SJSA1 (cell line): ENCODE data around the gene CDCA7. TPM values are rescaled to one million over a fixed set of nuclear protein-coding genes. Genes with fewer than 3 reads are reported as not detected.
A peak's percentile ranks its signal among the peaks of the same experiment; 100 is the strongest.
"Not testable (repeated sequence)": the region's sequence is repeated elsewhere in the genome, so short reads cannot be mapped to it uniquely, and the experiment has no call there.

ENCODE experiments used
- DNase-seq, 2 experiments: peaks; one replicate each; pipeline ENCODE4 v3.0.0-alpha.2; 2015 to 2020; ENCODE audit warnings: low spot score in 2 of 2, low read depth in 1 of 2
- H3K27ac ChIP-seq: fragments of 250-450 bp; sonication (Bioruptor Pico); 2 replicates; pipeline ENCODE4 v1.5.1; 2020; ENCODE audit warnings: mild to moderate bottlenecking, moderate library complexity
- H3K27me3 ChIP-seq: fragments of 250-450 bp; sonication (Bioruptor Pico); replicated peaks from 2 replicates; pipeline ENCODE4 v1.5.1; 2020; ENCODE audit warnings: mild to moderate bottlenecking, moderate library complexity
- H3K36me3 ChIP-seq: fragments of 250-450 bp; sonication (Bioruptor Pico); 2 replicates; pipeline ENCODE4 v1.5.1; 2020; ENCODE audit warnings: mild to moderate bottlenecking
- H3K4me1 ChIP-seq: fragments of 250-450 bp; sonication (Bioruptor Pico); replicated peaks from 2 replicates; pipeline ENCODE4 v1.6.1; 2021; ENCODE audit warnings: mild to moderate bottlenecking
- H3K4me3 ChIP-seq: fragments of 250-450 bp; sonication (Bioruptor Pico); 2 replicates; pipeline ENCODE4 v1.5.1; 2020; ENCODE audit warnings: mild to moderate bottlenecking
- H3K9me3 ChIP-seq: fragments of 250-450 bp; sonication (Bioruptor Pico); replicated peaks from 2 replicates; pipeline ENCODE4 v1.5.1; 2020; ENCODE audit warnings: mild to moderate bottlenecking
- total RNA-seq: library from RNA; depleted of rRNA; stranded (reverse); fragments of >200 nt; shearing (Covaris generic); gene quantifications from 2 replicates; pipeline ENCODE4 v1.2.3, GENCODE V29; 2014; rRNA removed

The CDCA7 gene
- 54.4 and 60.7 TPM in 2 replicates for total RNA-seq

GRCh38 chr2:173354582-173355131, at the start of gene CDCA7:
Gene CDCA7 (plus strand): TSS chr2:173354872. CDS start chr2:173354964, 92 bp downstream.
- peak within 1 kb of the TSS; percentile 98 for H3K27ac ChIP-seq

GRCh38 chr2:173305303-173305702, 49.4 kb upstream of the CDCA7 start:
- H3K36me3 ChIP-seq: no peaks in the 10 kb centered on the region
- no peaks in the 10 kb centered on the region for H3K9me3 ChIP-seq

More at GRCh38 chr2:173354582-173355131, at the start of gene CDCA7:
- peak within 1 kb of the TSS; percentile 86 for H3K4me3 ChIP-seq
- H3K36me3 ChIP-seq: peaks cover 38% of the 10 kb centered on the region
- no peaks in the 10 kb centered on the region for H3K27me3 ChIP-seq
- DNase-seq: peak; percentile 80 to 92
- H3K4me1 ChIP-seq: peaks cover 21% of the 10 kb centered on the region
- no peaks in the 10 kb centered on the region for H3K9me3 ChIP-seq

GRCh38 chr2:173307293-173307692, 47.4 kb upstream of the CDCA7 start:
- no peak for DNase-seq
- H3K27me3 ChIP-seq: no peaks in the 10 kb centered on the region
- no peak overlapping the region for H3K4me3 ChIP-seq
- H3K27ac ChIP-seq: no peak overlapping the region
- no peaks in the 10 kb centered on the region for H3K4me1 ChIP-seq
- no peaks in the 10 kb centered on the region for H3K9me3 ChIP-seq
- H3K36me3 ChIP-seq: no peaks in the 10 kb centered on the region

More at GRCh38 chr2:173305303-173305702, 49.4 kb upstream of the CDCA7 start:
- DNase-seq: no peak
- no peaks in the 10 kb centered on the region for H3K4me1 ChIP-seq
- no peak overlapping the region for H3K4me3 ChIP-seq
- no peak overlapping the region for H3K27ac ChIP-seq
- no peaks in the 10 kb centered on the region for H3K27me3 ChIP-seq

- H3K4me1 ChIP-seq: not testable (repeated sequence)
Observed at GRCh38 chr2:173309370-173309769, 45.3 kb upstream of the CDCA7 start.

DNA sequence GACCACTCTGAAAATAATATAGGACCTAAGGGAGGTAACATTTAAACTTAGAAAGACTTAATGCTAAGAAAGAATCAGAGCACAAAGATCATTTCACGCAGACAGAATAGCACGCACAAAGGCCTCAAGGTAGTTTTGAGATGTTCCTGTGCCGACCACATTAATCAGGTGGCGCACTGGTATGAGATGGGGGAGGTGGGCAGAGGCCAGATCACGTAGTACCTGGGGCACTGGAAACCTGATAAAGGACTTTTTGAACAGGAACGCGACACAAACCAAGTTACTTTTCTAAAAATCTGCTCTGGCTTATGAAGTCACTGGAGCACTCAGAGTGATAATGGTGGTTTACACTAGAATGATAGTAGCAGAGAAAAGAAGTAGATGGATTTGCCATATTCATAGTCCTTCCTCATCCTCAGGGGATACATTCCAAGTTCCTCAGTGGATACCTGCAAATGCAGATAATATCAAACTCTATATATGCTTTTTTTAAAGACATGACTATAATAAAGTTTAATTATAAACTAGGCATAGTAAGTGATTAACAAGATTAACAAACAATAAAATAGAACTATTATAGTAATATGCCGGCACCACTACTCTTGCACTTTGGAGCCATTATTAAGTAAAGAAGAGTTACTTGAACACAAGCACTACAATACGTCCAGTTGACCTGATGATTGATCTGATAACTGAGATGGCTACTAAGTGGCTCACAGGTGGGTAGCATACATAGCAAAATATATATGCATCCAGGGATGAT, 42.6 kb upstream of the CDCA7 start:
- Histone ChIP-seq H3K27me3 (no peaks in the 10 kb centered on the region), H3K27ac (no peak overlapping the region), H3K9me3 (no peaks in the 10 kb centered on the region), H3K36me3 (no peaks in the 10 kb centered on the region), H3K4me1 (no peaks in the 10 kb centered on the region), H3K4me3 (no peak overlapping the region)
- no peak for DNase-seq

More at GRCh38 chr2:173309370-173309769, 45.3 kb upstream of the CDCA7 start:
- not testable (repeated sequence) for DNase-seq, H3K27ac ChIP-seq, H3K36me3 ChIP-seq, H3K27me3 ChIP-seq, H3K4me3 ChIP-seq, H3K9me3 ChIP-seq

- H3K4me3 ChIP-seq: no peak overlapping the region
- H3K27ac ChIP-seq: no peak overlapping the region
- DNase-seq: peak in 1 of 2 experiments; percentile 2
- no peaks in the 10 kb centered on the region for H3K27me3 ChIP-seq
- no peaks in the 10 kb centered on the region; the same call in 1 of the 2 replicates for H3K9me3 ChIP-seq
- no peaks in the 10 kb centered on the region for H3K4me1 ChIP-seq
- no peaks in the 10 kb centered on the region for H3K36me3 ChIP-seq
Observed at GRCh38 chr2:173323371-173323770, 31.3 kb upstream of the CDCA7 start.

DNA sequence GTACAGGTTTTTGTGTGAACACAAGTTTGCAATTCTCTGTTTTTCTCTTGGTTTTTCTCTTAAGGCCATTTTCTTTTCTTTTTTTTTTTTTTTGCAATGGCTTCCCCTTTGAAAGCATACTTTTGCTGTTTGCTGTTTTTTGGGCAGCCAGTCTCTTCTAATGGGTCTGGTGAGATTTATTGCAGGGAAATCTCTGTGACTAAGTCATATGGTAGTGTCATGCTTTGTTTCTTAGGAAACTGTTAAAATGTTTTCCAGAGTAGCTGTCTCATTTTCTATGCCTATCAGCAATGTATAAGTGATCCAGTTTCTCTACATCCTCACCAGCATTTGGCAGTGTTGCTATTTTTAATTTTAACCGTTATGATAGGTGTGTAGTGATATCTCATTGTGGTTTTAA, 27.9 kb upstream of the CDCA7 start:
- Histone ChIP-seq H3K27ac (no peak overlapping the region), H3K4me1 (no peaks in the 10 kb centered on the region), H3K27me3 (no peaks in the 10 kb centered on the region), H3K4me3 (no peak overlapping the region), H3K36me3 (no peaks in the 10 kb centered on the region), H3K9me3 (no peaks in the 10 kb centered on the region; the same call in none of the 2 replicates)
- no peak for DNase-seq

DNA sequence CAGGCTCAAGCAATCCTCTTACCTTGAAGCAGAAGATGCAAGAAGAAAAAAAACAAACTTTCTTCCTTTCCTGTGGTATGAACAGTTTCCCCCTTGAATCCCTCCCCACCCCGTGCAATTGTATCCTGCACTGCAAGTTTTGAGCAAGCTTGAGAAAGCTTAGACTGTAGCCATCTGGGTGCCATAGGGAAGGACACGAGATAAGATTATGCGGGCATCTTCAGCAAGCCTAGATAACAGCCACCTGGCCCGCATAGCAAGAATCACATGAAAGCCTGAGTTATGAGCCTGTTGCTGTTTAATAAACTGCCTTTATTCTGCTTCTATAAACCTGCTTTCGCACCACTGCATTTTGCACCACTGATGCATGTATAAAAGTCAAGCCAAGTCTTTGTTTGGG, 27.3 kb upstream of the CDCA7 start:
- Histone ChIP-seq H3K27ac (no peak overlapping the region), H3K27me3 (no peaks in the 10 kb centered on the region), H3K4me1 (no peaks in the 10 kb centered on the region), H3K9me3 (no peaks in the 10 kb centered on the region; the same call in none of the 2 replicates), H3K36me3 (no peaks in the 10 kb centered on the region), H3K4me3 (no peak overlapping the region)
- no peak for DNase-seq

DNA sequence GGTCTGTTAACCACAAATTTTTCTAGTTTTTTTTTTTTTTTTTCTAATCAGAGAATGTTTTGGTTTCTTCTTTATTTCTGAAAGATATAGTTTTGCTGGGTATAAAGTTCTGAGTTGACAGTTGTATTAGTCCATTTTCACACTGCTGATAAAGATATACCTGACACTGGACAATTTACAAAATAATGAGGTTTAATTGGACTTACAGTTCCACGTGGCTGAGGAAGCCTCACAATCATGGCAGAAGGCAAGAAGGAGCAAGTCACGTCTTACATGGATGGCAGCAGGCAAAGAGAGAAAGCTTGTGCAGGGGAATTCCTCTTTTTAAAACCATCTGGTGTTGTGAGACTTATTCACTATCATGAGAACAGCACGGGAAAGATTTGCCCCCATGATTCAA, 21.7 kb upstream of the CDCA7 start:
- not testable (repeated sequence) for H3K4me1 ChIP-seq, H3K9me3 ChIP-seq, H3K4me3 ChIP-seq, DNase-seq, H3K36me3 ChIP-seq, H3K27ac ChIP-seq, H3K27me3 ChIP-seq

- Histone ChIP-seq H3K4me1 (no peaks in the 10 kb centered on the region), H3K27ac (no peak overlapping the region), H3K36me3 (no peaks in the 10 kb centered on the region), H3K9me3 (no peaks in the 10 kb centered on the region), H3K27me3 (no peaks in the 10 kb centered on the region), H3K4me3 (no peak overlapping the region)
- DNase-seq: no peak
Observed at GRCh38 chr2:173339807-173340206, 14.9 kb upstream of the CDCA7 start.

GRCh38 chr2:173343921-173344320, 10.8 kb upstream of the CDCA7 start:
- H3K4me3 ChIP-seq: no peak overlapping the region
- H3K9me3 ChIP-seq: no peaks in the 10 kb centered on the region; the same call in 1 of the 2 replicates
- no peak for DNase-seq
- no peak overlapping the region for H3K27ac ChIP-seq
- H3K4me1 ChIP-seq: no peaks in the 10 kb centered on the region
- no peaks in the 10 kb centered on the region for H3K36me3 ChIP-seq
- no peaks in the 10 kb centered on the region for H3K27me3 ChIP-seq

DNA sequence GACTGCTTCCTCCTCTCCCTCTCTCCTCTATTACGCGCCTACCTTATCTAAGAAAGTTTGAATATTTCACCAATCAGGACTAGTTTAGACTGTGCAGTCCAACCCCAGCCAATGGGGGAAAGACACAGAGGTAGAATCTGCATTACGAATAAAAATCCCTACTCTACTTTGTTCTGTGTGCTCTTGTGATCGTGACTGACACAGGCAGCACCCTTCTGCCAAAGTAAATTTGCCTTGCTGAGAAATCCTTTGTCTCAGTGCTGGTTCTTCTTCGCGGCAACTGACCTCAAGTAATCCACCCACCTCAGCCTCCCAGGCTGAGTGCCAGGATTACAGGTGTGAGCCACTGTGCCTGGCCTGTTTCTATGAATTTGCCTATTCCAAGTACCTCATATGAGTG, 8.6 kb upstream of the CDCA7 start:
- Histone ChIP-seq H3K4me3 (no peak overlapping the region), H3K27me3 (no peaks in the 10 kb centered on the region), H3K36me3 (no peaks in the 10 kb centered on the region), H3K4me1 (no peaks in the 10 kb centered on the region), H3K9me3 (no peaks in the 10 kb centered on the region; the same call in 1 of the 2 replicates), H3K27ac (no peak overlapping the region)
- DNase-seq: no peak

- no peaks in the 10 kb centered on the region; the same call in 1 of the 2 replicates for H3K9me3 ChIP-seq
- no peaks in the 10 kb centered on the region for H3K36me3 ChIP-seq
- no peak overlapping the region for H3K27ac ChIP-seq
- H3K4me3 ChIP-seq: no peak overlapping the region
- no peak for DNase-seq
- H3K27me3 ChIP-seq: no peaks in the 10 kb centered on the region
- H3K4me1 ChIP-seq: no peaks in the 10 kb centered on the region
Observed at GRCh38 chr2:173347305-173348168, 7.1 kb upstream of the CDCA7 start.
